Fibroblast of lung (primary cell): Measurements from ENCODE around the gene EIF5A2. TPM values are rescaled to one million over a fixed set of nuclear protein-coding genes. Genes with fewer than 3 reads are reported as not detected.
A peak's percentile ranks its signal among the peaks of the same experiment; 100 is the strongest.

Source experiments
- DNase-seq, 2 donors: peaks; one replicate each; pipeline versions ENCODE4 v3.0.0 to v3.0.0-alpha.2; 2010; ENCODE audit warnings: low read depth in 2 of 2
- H2AFZ ChIP-seq: 2 replicates; pipeline ENCODE4 v1.5.1; 2012; ENCODE audit warnings: low read length, control low read depth, inconsistent platforms
- H3K27ac ChIP-seq: 2 replicates; pipeline ENCODE4 v1.5.1; 2011; ENCODE audit warnings: low read length, control low read depth; ENCODE audit not compliant: insufficient read depth
- H3K27me3 ChIP-seq: 2 replicates; pipeline ENCODE4 v1.5.1; 2011; ENCODE audit warnings: mild to moderate bottlenecking, low read length; ENCODE audit not compliant: control insufficient read depth, insufficient read depth
- H3K36me3 ChIP-seq: 2 replicates; pipeline ENCODE4 v1.5.1; 2011; ENCODE audit warnings: low read length; ENCODE audit not compliant: control insufficient read depth, insufficient read depth
- H3K4me1 ChIP-seq: 2 replicates; pipeline ENCODE4 v1.5.1; 2011; ENCODE audit warnings: low read length; ENCODE audit not compliant: control insufficient read depth, insufficient read depth; ENCODE audit errors: extremely low read depth
- H3K4me2 ChIP-seq: 2 replicates; pipeline ENCODE4 v1.5.1; 2011; ENCODE audit warnings: low read length, control low read depth; ENCODE audit not compliant: insufficient read depth; ENCODE audit errors: extremely low read depth
- H3K4me3 ChIP-seq, 4 experiments: fragments of 200-600 bp in 1 of 4; sonication (generic) in 1 of 4; replicated peaks in 1 of 4; 2 replicates each; pipeline ENCODE4 v1.5.1; 2011 to 2016; ENCODE audit warnings: low read length in 4 of 4, low read depth in 3 of 4, mild to moderate bottlenecking in 3 of 4, control low read depth in 2 of 4, inconsistent platforms in 1 of 4, mixed read lengths in 1 of 4; ENCODE audit not compliant: insufficient read depth in 1 of 4; ENCODE audit errors: control extremely low read depth in 1 of 4
- H3K79me2 ChIP-seq: 2 replicates; pipeline ENCODE4 v1.5.1; 2012; ENCODE audit warnings: mild to moderate bottlenecking, low read length, inconsistent platforms; ENCODE audit not compliant: control insufficient read depth, insufficient read depth
- H3K9ac ChIP-seq: 2 replicates; pipeline ENCODE4 v1.5.1; 2011; ENCODE audit warnings: mild to moderate bottlenecking, low read length, control low read depth; ENCODE audit not compliant: insufficient read depth
- H3K9me3 ChIP-seq: 2 replicates; pipeline ENCODE4 v1.5.1; 2012; ENCODE audit warnings: low read depth, low read length; ENCODE audit not compliant: control insufficient read depth, insufficient read depth
- H4K20me1 ChIP-seq: 2 replicates; pipeline ENCODE4 v1.5.1; 2011; ENCODE audit warnings: low read length; ENCODE audit not compliant: control insufficient read depth, insufficient read depth; ENCODE audit errors: extremely low read depth
- EZH2 ChIP-seq: IDR thresholded peaks from 2 replicates; pipeline ENCODE4 v1.5.1; 2012; ENCODE audit warnings: low read length, control low read depth, mild to moderate bottlenecking; ENCODE audit errors: missing control alignments
- polyA plus RNA-seq, 2 donors: library from polyadenylated mRNA; depleted of rRNA in 1 of 2; stranded (reverse) in 1 of 2; unstranded in 1 of 2; fragments of >200 nt; gene quantifications; 2 replicates each; pipeline ENCODE4 v1.2.1, GENCODE V29; 2011 to 2012; ENCODE audit warnings: missing spikeins in 1 of 2
- total RNA-seq: library from RNA; depleted of rRNA; stranded (reverse); fragments of >200 nt; gene quantifications from 2 replicates; pipeline ENCODE4 v1.2.1, GENCODE V29; 2014
- TF ChIP-seq, protein P1 (sequence below), 2 donors: IDR thresholded peaks in 1 of 2; conservative IDR thresholded peaks in 1 of 2; 1 replicate in 1 of 2; 2 replicates in 1 of 2; pipeline ENCODE4 v1.5.1; 2011 to 2012; ENCODE audit warnings: low read length in 2 of 2, control low read depth in 1 of 2, inconsistent platforms in 1 of 2, low read depth in 1 of 2, mild to moderate bottlenecking in 1 of 2

EIF5A2 gene
- total and polyA plus RNA-seq, 2 donors (not counting 1 experiment from before 2014, with no cell fraction given), result 14.7 to 27.9 TPM

DNA sequence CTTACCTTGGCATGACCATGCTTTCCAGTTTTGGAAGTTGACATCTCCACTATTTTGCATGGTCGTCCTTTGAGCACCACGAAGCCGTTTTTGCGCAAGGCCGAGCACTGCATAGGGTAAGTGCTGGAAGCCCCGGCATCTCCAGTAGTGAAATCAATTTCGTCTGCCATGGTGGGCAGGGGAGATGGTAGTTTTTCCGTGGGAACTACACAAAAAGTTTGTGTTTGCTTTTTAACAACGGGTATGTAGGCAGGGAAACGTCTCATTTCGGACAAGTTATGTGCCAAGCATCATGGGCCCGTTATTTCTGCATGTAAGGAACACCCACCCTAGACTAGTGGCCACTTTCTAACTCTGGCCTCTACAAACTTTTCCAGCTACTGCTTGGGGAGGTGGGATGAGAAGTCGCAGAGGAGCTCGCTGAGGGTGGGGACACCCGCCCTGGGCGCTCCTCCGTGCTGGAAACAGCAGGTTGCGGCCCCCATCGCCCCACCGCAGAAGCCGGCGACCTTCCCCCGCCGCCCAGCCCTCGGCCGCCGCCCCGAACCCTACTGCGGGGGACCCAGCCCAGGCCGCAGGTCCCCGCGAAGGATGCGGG lies 701 bp downstream of the EIF5A2 start:
- peak overlapping the region; percentile 75 to 90 (median 79) for H3K4me3 ChIP-seq
- H4K20me1 ChIP-seq, result no peaks in the 10 kb centered on the region
- TF ChIP-seq, protein P1, sequence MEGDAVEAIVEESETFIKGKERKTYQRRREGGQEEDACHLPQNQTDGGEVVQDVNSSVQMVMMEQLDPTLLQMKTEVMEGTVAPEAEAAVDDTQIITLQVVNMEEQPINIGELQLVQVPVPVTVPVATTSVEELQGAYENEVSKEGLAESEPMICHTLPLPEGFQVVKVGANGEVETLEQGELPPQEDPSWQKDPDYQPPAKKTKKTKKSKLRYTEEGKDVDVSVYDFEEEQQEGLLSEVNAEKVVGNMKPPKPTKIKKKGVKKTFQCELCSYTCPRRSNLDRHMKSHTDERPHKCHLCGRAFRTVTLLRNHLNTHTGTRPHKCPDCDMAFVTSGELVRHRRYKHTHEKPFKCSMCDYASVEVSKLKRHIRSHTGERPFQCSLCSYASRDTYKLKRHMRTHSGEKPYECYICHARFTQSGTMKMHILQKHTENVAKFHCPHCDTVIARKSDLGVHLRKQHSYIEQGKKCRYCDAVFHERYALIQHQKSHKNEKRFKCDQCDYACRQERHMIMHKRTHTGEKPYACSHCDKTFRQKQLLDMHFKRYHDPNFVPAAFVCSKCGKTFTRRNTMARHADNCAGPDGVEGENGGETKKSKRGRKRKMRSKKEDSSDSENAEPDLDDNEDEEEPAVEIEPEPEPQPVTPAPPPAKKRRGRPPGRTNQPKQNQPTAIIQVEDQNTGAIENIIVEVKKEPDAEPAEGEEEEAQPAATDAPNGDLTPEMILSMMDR (conservative IDR thresholded peaks at IDR 0.05 in 1 of 2, IDR thresholded peaks at IDR 0.05 in 1 of 2; ENCODE audit: low read depth in 1 of 2, low read length in 2 of 2), result no peak
- no peak for TF ChIP-seq EZH2
- H3K79me2 ChIP-seq, result peaks cover 25% of the 10 kb centered on the region
- H3K4me2 ChIP-seq, result peak overlapping the region; percentile 96
- H3K4me1 ChIP-seq, result peaks cover 9% of the 10 kb centered on the region
- H3K27me3 ChIP-seq, result no peaks in the 10 kb centered on the region
- no peaks in the 10 kb centered on the region for H3K9me3 ChIP-seq
- H3K36me3 ChIP-seq, result peaks cover 1% of the 10 kb centered on the region
- peak; percentile 36 to 39 for DNase-seq
- H2AFZ ChIP-seq, result peak overlapping the region; percentile 59
- peak overlapping the region; percentile 88 for H3K27ac ChIP-seq
- H3K9ac ChIP-seq, result peak overlapping the region; percentile 89

DNA sequence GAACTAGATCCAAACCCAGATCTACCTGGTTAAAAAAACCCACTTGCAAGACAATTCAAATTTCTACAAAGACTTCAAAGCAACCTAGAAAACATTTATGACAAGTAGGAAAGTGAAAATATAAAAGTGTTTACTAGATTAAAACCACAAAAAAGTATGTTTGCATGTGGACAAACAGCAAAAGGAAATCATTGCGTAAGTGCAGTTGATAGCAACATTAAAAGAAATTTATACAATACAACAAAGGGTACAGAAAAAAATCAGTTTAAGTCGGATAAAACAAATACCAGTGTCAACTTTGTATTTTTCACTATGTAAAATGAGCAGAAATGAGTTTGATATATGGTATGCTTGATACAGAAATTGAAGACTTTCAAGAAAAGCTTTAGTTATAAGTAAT lies 2.6 kb downstream of the EIF5A2 start:
- Histone ChIP-seq H3K4me1 (peaks cover 9% of the 10 kb centered on the region), H4K20me1 (no peaks in the 10 kb centered on the region), H3K27ac (no peak overlapping the region), H3K36me3 (peaks cover 1% of the 10 kb centered on the region), H3K9me3 (no peaks in the 10 kb centered on the region), H3K9ac (no peak overlapping the region), H3K27me3 (no peaks in the 10 kb centered on the region), H3K4me3 (peak overlapping the region in 2 of 4 experiments; percentile 75 to 79), H3K79me2 (peaks cover 25% of the 10 kb centered on the region), H2AFZ (no peak overlapping the region), H3K4me2 (peak overlapping the region; percentile 96)
- DNase-seq, result no peak
- TF ChIP-seq, protein P1 (conservative IDR thresholded peaks at IDR 0.05 in 1 of 2, IDR thresholded peaks at IDR 0.05 in 1 of 2; ENCODE audit: low read depth in 1 of 2, low read length in 2 of 2), result no peak
- no peak for TF ChIP-seq EZH2

DNA sequence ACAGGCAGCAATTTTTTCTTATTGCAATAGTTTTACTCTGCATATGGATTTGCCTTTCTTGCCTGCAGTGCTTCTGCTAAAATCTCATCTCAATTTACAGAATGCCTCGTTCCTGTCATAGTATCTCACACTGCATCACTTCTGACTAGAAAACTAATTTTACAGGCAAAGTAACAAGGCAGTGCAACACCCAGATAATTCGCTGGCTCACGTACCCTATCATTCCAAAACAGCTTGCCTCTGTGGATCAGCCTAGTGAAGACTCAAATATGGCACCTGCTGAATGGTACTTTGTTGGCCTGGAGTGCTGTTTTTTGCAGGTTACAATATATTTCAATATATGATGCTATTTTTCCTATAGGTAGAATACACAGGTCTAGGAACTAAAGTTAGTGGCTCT lies 5.3 kb downstream of the EIF5A2 start:
- no peak overlapping the region for H2AFZ ChIP-seq
- H3K79me2 ChIP-seq, result peaks cover 25% of the 10 kb centered on the region
- DNase-seq, result no peak
- no peaks in the 10 kb centered on the region for H3K9me3 ChIP-seq
- no peak overlapping the region for H3K9ac ChIP-seq
- peaks cover 1% of the 10 kb centered on the region for H3K36me3 ChIP-seq
- H3K4me1 ChIP-seq, result peaks cover 3% of the 10 kb centered on the region
- H3K27ac ChIP-seq, result no peak overlapping the region
- no peak overlapping the region for H3K4me2 ChIP-seq
- no peak for TF ChIP-seq EZH2
- TF ChIP-seq, protein P1 (conservative IDR thresholded peaks at IDR 0.05 in 1 of 2, IDR thresholded peaks at IDR 0.05 in 1 of 2; ENCODE audit: low read depth in 1 of 2, low read length in 2 of 2), result no peak
- H3K4me3 ChIP-seq, result no peak overlapping the region
- H3K27me3 ChIP-seq, result no peaks in the 10 kb centered on the region
- no peaks in the 10 kb centered on the region for H4K20me1 ChIP-seq
